GM23338 (cell line): ENCODE measurements around the gene CERK. TPM values are rescaled to one million over a fixed set of nuclear protein-coding genes. Genes with fewer than 3 reads are reported as not detected.

Source experiments
- ATAC-seq: fragments of 200-7000 bp; cut with Tn5 transposase; 3 replicates; pipeline ENCODE4 v1.9.1; 2020
- DNase-seq: peaks from one replicate; pipeline ENCODE4 v3.0.0-alpha.2; 2015; ENCODE audit warnings: low spot score
- H2AFZ ChIP-seq: fragments of 200-600 bp; sonication (generic); 2 replicates; pipeline ENCODE4 v1.8.0; 2016; ENCODE audit warnings: antibody characterized with exemption, mild to moderate bottlenecking, moderate library complexity
- H3F3A ChIP-seq: fragments of 200-600 bp; sonication (generic); replicated peaks from 2 replicates; pipeline ENCODE4 v1.8.0; 2017; ENCODE audit warnings: antibody characterized with exemption, mixed run types, low read depth
- H3K27ac ChIP-seq: fragments of 200-600 bp; sonication (generic); 2 replicates; pipeline ENCODE4 v1.6.1; 2016; ENCODE audit warnings: low read depth
- H3K27me3 ChIP-seq: fragments of 200-600 bp; sonication (generic); 2 replicates; pipeline ENCODE4 v1.8.0; 2016; ENCODE audit warnings: mild to moderate bottlenecking, mixed run types, moderate library complexity; ENCODE audit not compliant: insufficient read depth
- H3K36me3 ChIP-seq: fragments of 200-600 bp; sonication (generic); 2 replicates; pipeline ENCODE4 v1.8.0; 2016; ENCODE audit warnings: mild to moderate bottlenecking; ENCODE audit not compliant: insufficient read depth
- H3K4me1 ChIP-seq: fragments of 200-600 bp; sonication (generic); 2 replicates; pipeline ENCODE4 v1.8.0; 2016; ENCODE audit warnings: mild to moderate bottlenecking, moderate library complexity; ENCODE audit not compliant: insufficient read depth
- H3K4me2 ChIP-seq: fragments of 200-600 bp; sonication (generic); 2 replicates; pipeline ENCODE4 v1.7.1; 2017; ENCODE audit warnings: mixed run types
- H3K4me3 ChIP-seq: fragments of 200-600 bp; sonication (generic); 2 replicates; pipeline ENCODE4 v1.6.1; 2016; ENCODE audit warnings: mixed run types
- H3K79me2 ChIP-seq: fragments of 200-600 bp; sonication (generic); replicated peaks from 2 replicates; pipeline ENCODE4 v1.8.0; 2017; ENCODE audit warnings: mild to moderate bottlenecking; ENCODE audit not compliant: insufficient read depth
- H3K9me2 ChIP-seq: fragments of 200-600 bp; sonication (generic); 2 replicates; pipeline ENCODE4 v1.8.0; 2017; ENCODE audit not compliant: insufficient read depth
- H4K20me1 ChIP-seq: fragments of 200-600 bp; sonication (generic); replicated peaks from 2 replicates; pipeline ENCODE4 v1.8.0; 2017; ENCODE audit warnings: mild to moderate bottlenecking; ENCODE audit not compliant: insufficient read depth
- H3K27ac Mint-ChIP-seq: 2 replicates; pipeline ENCODE4 v1.8.0; 2020; ENCODE audit warnings: inconsistent platforms, mild to moderate bottlenecking, moderate library complexity, mixed read lengths
- H3K27me3 Mint-ChIP-seq: 3 replicates; pipeline ENCODE4 v1.8.0; 2022; ENCODE audit warnings: low read depth, mild to moderate bottlenecking, moderate library complexity, mixed read lengths, inconsistent platforms; ENCODE audit not compliant: insufficient read depth, poor library complexity
- H3K36me3 Mint-ChIP-seq: 3 replicates; pipeline ENCODE4 v1.8.0; 2021; ENCODE audit warnings: low read depth, mild to moderate bottlenecking, inconsistent platforms, moderate library complexity, mixed read lengths
- H3K4me1 Mint-ChIP-seq: 3 replicates; pipeline ENCODE4 v1.8.0; 2020; ENCODE audit warnings: mild to moderate bottlenecking, inconsistent platforms, mixed read lengths
- H3K4me3 Mint-ChIP-seq: 3 replicates; pipeline ENCODE4 v1.8.0; 2021; ENCODE audit warnings: moderate library complexity, mild to moderate bottlenecking, inconsistent platforms, mixed read lengths
- H3K9me3 Mint-ChIP-seq: 3 replicates; pipeline ENCODE4 v1.8.0; 2020; ENCODE audit warnings: moderate library complexity, mild to moderate bottlenecking, inconsistent platforms, mixed read lengths
- CREB1 ChIP-seq: fragments of 250-450 bp; sonication (Bioruptor Pico); IDR thresholded peaks from 2 replicates; pipeline ENCODE4 v1.5.0; 2020; ENCODE audit warnings: low read depth, mild to moderate bottlenecking, moderate library complexity
- ETS1 ChIP-seq: IDR thresholded peaks from 2 replicates; pipeline ENCODE4 v1.6.1; 2016; ENCODE audit warnings: antibody characterized with exemption
- EZH2 ChIP-seq: fragments of 200-600 bp; sonication (generic); IDR thresholded peaks from one replicate; pipeline ENCODE4 v1.8.0; 2017; ENCODE audit warnings: antibody characterized with exemption, mild to moderate bottlenecking, low read depth; ENCODE audit not compliant: unreplicated experiment
- NANOG ChIP-seq: IDR thresholded peaks from 2 replicates; pipeline ENCODE4 v1.6.1; 2016; ENCODE audit warnings: antibody characterized with exemption, borderline replicate concordance
- POLR2AphosphoS5 ChIP-seq: IDR thresholded peaks from 2 replicates; pipeline ENCODE4 v1.6.1; 2016; ENCODE audit warnings: antibody characterized with exemption, low read depth
- REST ChIP-seq: IDR thresholded peaks from one replicate; pipeline ENCODE4 v1.6.1; 2018; ENCODE audit warnings: antibody characterized with exemption; ENCODE audit not compliant: unreplicated experiment
- ZNF114 ChIP-seq: fragments of 250-450 bp; sonication (Bioruptor Pico); IDR thresholded peaks from 2 replicates; pipeline ENCODE4 v1.5.0; 2020; ENCODE audit warnings: mild to moderate bottlenecking, moderate library complexity
- ZNF331 ChIP-seq: fragments of 250-450 bp; sonication (Bioruptor Pico); IDR thresholded peaks from 2 replicates; pipeline ENCODE4 v1.5.0; 2020; ENCODE audit warnings: low read depth, mild to moderate bottlenecking, moderate library complexity
- ZNF462 ChIP-seq: fragments of 250-450 bp; sonication (Bioruptor Pico); IDR thresholded peaks from 2 replicates; pipeline ENCODE4 v1.5.0; 2020; ENCODE audit warnings: mild to moderate bottlenecking, moderate library complexity
- polyA plus RNA-seq: library from polyadenylated mRNA; unstranded; fragments of >200 nt; fragmentation: Nextera tagmentation; extraction: Ambion mirVana; gene quantifications from 2 replicates; pipeline ENCODE4 v1.2.1, GENCODE V29; 2016
- total RNA-seq: library from RNA; depleted of rRNA; stranded (reverse); fragments of >200 nt; shearing (Covaris generic); gene quantifications from 2 replicates; pipeline ENCODE4 v1.2.3, GENCODE V29; 2014

CERK gene
- total and polyA plus RNA-seq, 2 experiments from 2014 or later, result 12.7 to 62.9 TPM

GRCh38 chr22:46696229-46696518 is 41.9 kb downstream of the CERK start (continued):
- TF ChIP-seq REST, result no peak
- TF ChIP-seq ZNF114, result no peak
- TF ChIP-seq ZNF331 (CRISPR knock-in tag), result no peak
- TF ChIP-seq EZH2, result no peak

- H3K36me3 ChIP-seq, result peaks cover 3% of the 10 kb centered on the region; the same call in 1 of the 2 replicates
These were observed 42.5 kb downstream of the CERK start for GRCh38 chr22:46695346-46696228.

More at GRCh38 chr22:46695346-46696228, 42.5 kb downstream of the CERK start:
- Histone ChIP-seq H3K4me2 (no peak overlapping the region), H3K4me1 (no peaks in the 10 kb centered on the region), H3K27me3 (no peaks in the 10 kb centered on the region), H4K20me1 (no peaks in the 10 kb centered on the region; the same call in 1 of the 2 replicates), H3F3A (no peaks in the 10 kb centered on the region), H3K9me2 (no peaks in the 10 kb centered on the region), H3K27ac (no peak overlapping the region), H2AFZ (no peak overlapping the region), H3K4me3 (no peak overlapping the region), H3K79me2 (no peaks in the 10 kb centered on the region)
- Mint-ChIP-seq H3K4me3 (no peak overlapping the region), H3K9me3 (no peaks in the 10 kb centered on the region), H3K27me3 (peaks cover 2% of the 10 kb centered on the region), H3K36me3 (peaks cover 30% of the 10 kb centered on the region), H3K27ac (no peak overlapping the region), H3K4me1 (peaks cover 3% of the 10 kb centered on the region; the same call in 2 of the 3 replicates)
- no peak for TF ChIP-seq ZNF462 (CRISPR knock-in tag)
- no peak for TF ChIP-seq ZNF331 (CRISPR knock-in tag)
- no peak for TF ChIP-seq CREB1 (CRISPR knock-in tag)
- no peak for TF ChIP-seq ETS1
- no peak for TF ChIP-seq ZNF114
- TF ChIP-seq NANOG, result no peak
- no peak for TF ChIP-seq POLR2AphosphoS5
- DNase-seq (no peak), ATAC-seq (no peak)
